Midbrain (tissue), 1 donor: ENCODE measurements around the gene MAGI2.
"Not testable (repeated sequence)": the region's sequence is repeated elsewhere in the genome, so short reads cannot be mapped to it uniquely, and the experiment has no call there.

Experiments
- DNase-seq: peaks from one replicate; lab custom pipeline; 2025; lab: John Stamatoyannopoulos, UW

MAGI2 gene

GRCh38 chr7:78033410-78033809, 1420.1 kb downstream of the MAGI2 start:
- no peak for DNase-seq

GRCh38 chr7:78026492-78026891, 1427.0 kb downstream of the MAGI2 start:
- DNase-seq = no peak

GRCh38 chr7:78024591-78024990, 1428.9 kb downstream of the MAGI2 start:
- DNase-seq = no peak

GRCh38 chr7:78023191-78023590, 1430.3 kb downstream of the MAGI2 start:
- DNase-seq = no peak

- no peak for DNase-seq
Measured at GRCh38 chr7:78022165-78022564, 1431.3 kb downstream of the MAGI2 start.

GRCh38 chr7:78020874-78021249, 1432.6 kb downstream of the MAGI2 start:
- no peak for DNase-seq

- peak; percentile 85 for DNase-seq
Measured at GRCh38 chr7:78020136-78020873, 1433.2 kb downstream of the MAGI2 start.

GRCh38 chr7:78019447-78020135, 1433.9 kb downstream of the MAGI2 start:
- peak; percentile 73 for DNase-seq

GRCh38 chr7:78018641-78019446, 1434.6 kb downstream of the MAGI2 start:
- no peak for DNase-seq

- DNase-seq = no peak
Measured at GRCh38 chr7:78017591-78018100, 1435.8 kb downstream of the MAGI2 start.

- DNase-seq = no peak
Measured at GRCh38 chr7:78015574-78016260, 1437.8 kb downstream of the MAGI2 start.

- DNase-seq = no peak
Measured at GRCh38 chr7:78014401-78014800, 1439.1 kb downstream of the MAGI2 start.

GRCh38 chr7:78013386-78013785, 1440.1 kb downstream of the MAGI2 start:
- no peak for DNase-seq

GRCh38 chr7:78011642-78012041, 1441.8 kb downstream of the MAGI2 start:
- DNase-seq = no peak

GRCh38 chr7:78007231-78007630, 1446.2 kb downstream of the MAGI2 start:
- DNase-seq = no peak

- DNase-seq = no peak
Measured at GRCh38 chr7:78006063-78006755, 1447.3 kb downstream of the MAGI2 start.

GRCh38 chr7:78002715-78003114, 1450.8 kb downstream of the MAGI2 start:
- no peak for DNase-seq

GRCh38 chr7:78002021-78002420, 1451.4 kb downstream of the MAGI2 start:
- no peak for DNase-seq

- DNase-seq = not testable (repeated sequence)
Measured at GRCh38 chr7:77999168-77999567, 1454.3 kb downstream of the MAGI2 start.

- no peak for DNase-seq
Measured at GRCh38 chr7:77995717-77996116, 1457.8 kb downstream of the MAGI2 start.

GRCh38 chr7:77993838-77994237, 1459.6 kb downstream of the MAGI2 start:
- no peak for DNase-seq
